Lung (tissue), 12 donors: ENCODE measurements around the gene DNAJB13. TPM values are rescaled to one million over a fixed set of nuclear protein-coding genes. Genes with fewer than 3 reads are reported as not detected.
A peak's percentile ranks its signal among the peaks of the same experiment; 100 is the strongest.

Experiments used
- ATAC-seq: fragments of 200-7000 bp; cut with Tn5 transposase; one replicate; pipeline ENCODE4 v1.9.1; 2020; ENCODE audit warnings: moderate number of reproducible peaks; ENCODE audit not compliant: insufficient read depth, low FRiP score
- DNase-seq, 3 donors: peaks; one replicate each; pipeline ENCODE4 v3.0.0-alpha.2; 2013 to 2017
- H3K27ac ChIP-seq, 2 donors: one replicate each; pipeline ENCODE4 v1.5.1; 2013; ENCODE audit warnings: mild to moderate bottlenecking in 2 of 2, moderate library complexity in 2 of 2, control low read depth in 1 of 2, inconsistent platforms in 1 of 2, low read depth in 1 of 2, low read length in 1 of 2
- H3K27me3 ChIP-seq, 3 donors: one replicate each; pipeline ENCODE4 v1.5.1; 2013; ENCODE audit warnings: low read length in 2 of 3; ENCODE audit not compliant: control insufficient read depth in 3 of 3, insufficient read depth in 3 of 3
- H3K36me3 ChIP-seq, 4 donors: one replicate each; pipeline ENCODE4 v1.5.1; 2013; ENCODE audit warnings: low read length in 4 of 4, mild to moderate bottlenecking in 1 of 4, moderate library complexity in 1 of 4; ENCODE audit not compliant: control insufficient read depth in 4 of 4, insufficient read depth in 4 of 4
- H3K4me1 ChIP-seq, 5 donors: one replicate each; pipeline ENCODE4 v1.5.1; 2013; ENCODE audit warnings: low read length in 5 of 5, mild to moderate bottlenecking in 2 of 5, moderate library complexity in 1 of 5; ENCODE audit not compliant: control insufficient read depth in 5 of 5, insufficient read depth in 5 of 5
- H3K4me3 ChIP-seq: one replicate; pipeline ENCODE4 v1.5.1; 2013; ENCODE audit warnings: mild to moderate bottlenecking, control low read depth, moderate library complexity
- H3K9ac ChIP-seq, 2 donors: one replicate each; pipeline ENCODE4 v1.5.1; 2013; ENCODE audit warnings: low read length in 2 of 2, control low read depth in 1 of 2; ENCODE audit not compliant: insufficient read depth in 1 of 2
- H3K9me3 ChIP-seq, 4 donors: one replicate each; pipeline ENCODE4 v1.5.1; 2013; ENCODE audit warnings: low read length in 3 of 4, mild to moderate bottlenecking in 1 of 4, moderate library complexity in 1 of 4; ENCODE audit not compliant: control insufficient read depth in 4 of 4, insufficient read depth in 3 of 4
- CTCF ChIP-seq: IDR thresholded peaks from 2 replicates; pipeline ENCODE4 v1.5.1; 2012; ENCODE audit warnings: mild to moderate bottlenecking; ENCODE audit errors: control extremely low read depth, extremely low read depth
- WGBS, 2 donors: extraction: QIAGEN DNeasy Blood & Tissue Kit; methylation state at CpG; one replicate each; pipeline ENCODE4 v1.1.7; 2013; 5-methylcytosine and 5-hydroxymethylcytosine counted together
- polyA plus RNA-seq, 2 donors: library from polyadenylated mRNA; stranded (reverse); fragments of 200-250 nt; gene quantifications; one replicate each; pipeline ENCODE4 v1.2.1, GENCODE V29; 2013
- total RNA-seq, 2 donors: library from RNA; depleted of rRNA in 1 of 2; stranded (reverse); fragments of >200 nt in 1 of 2; gene quantifications; one replicate each; pipeline ENCODE4 v1.2.1, GENCODE V29; 2014 to 2021
- donor health status: control.
- donor health status: control.
- donor health status: Bipolar disorder and iron deficiency.
- donor health status: healthy.
- donor health status: DM: yes; HTN: yes; CAD: no.

Gene DNAJB13
- total and polyA plus RNA-seq, 4 donors, result 5.4 to 11.9 (median 6.4) TPM

- Histone ChIP-seq H3K27ac (no peak overlapping the region), H3K27me3 (peaks cover 0 to 7% (median 5%) of the 10 kb centered on the region in 3 donors), H3K9me3 (no peaks in the 10 kb centered on the region), H3K4me3 (no peak overlapping the region), H3K9ac (no peak overlapping the region), H3K4me1 (no peaks in the 10 kb centered on the region), H3K36me3 (no peaks in the 10 kb centered on the region)
- TF ChIP-seq CTCF, result no peak
- peak; percentile 46 for ATAC-seq
- 61 to 87% methylated on average over 7 of the region's 7 CpGs for WGBS, 2 donors
- no peak for DNase-seq
Observed at GRCh38 chr11:73951797-73952196, 971 bp downstream of the DNAJB13 start.

- no peak for TF ChIP-seq CTCF
- H3K36me3 ChIP-seq, result no peaks in the 10 kb centered on the region
- no peak for ATAC-seq
- no peaks in the 10 kb centered on the region for H3K4me1 ChIP-seq
- WGBS, 2 donors, result 49 to 54% methylated on average over 26 to 29 of the region's 29 CpGs
- no peaks in the 10 kb centered on the region for H3K9me3 ChIP-seq
- H3K27me3 ChIP-seq, result peaks cover 0 to 13% (median 8%) of the 10 kb centered on the region in 3 donors
- H3K4me3 ChIP-seq, result no peak overlapping the region
- DNase-seq, result no peak
- H3K9ac ChIP-seq, result no peak overlapping the region
- no peak overlapping the region for H3K27ac ChIP-seq
Observed at GRCh38 chr11:73956876-73957653, 6.2 kb downstream of the DNAJB13 start.

GRCh38 chr11:73957654-73958361 is 7.0 kb downstream of the DNAJB13 start:
- Histone ChIP-seq H3K27me3 (peaks cover 0 to 13% (median 8%) of the 10 kb centered on the region in 3 donors), H3K36me3 (no peaks in the 10 kb centered on the region), H3K9me3 (no peaks in the 10 kb centered on the region), H3K4me3 (no peak overlapping the region), H3K27ac (no peak overlapping the region), H3K9ac (no peak overlapping the region), H3K4me1 (no peaks in the 10 kb centered on the region)
- ATAC-seq, result no peak
- 71% methylated on average over 25 of the region's 25 CpGs for WGBS, 2 donors
- TF ChIP-seq CTCF, result no peak
- no peak for DNase-seq
